Measurements from ENCODE around the gene ZDHHC24.
"Not testable (repeated sequence)": the region's sequence is repeated elsewhere in the genome, so short reads cannot be mapped to it uniquely, and the experiment has no call there.

ZDHHC24 gene, protein sequence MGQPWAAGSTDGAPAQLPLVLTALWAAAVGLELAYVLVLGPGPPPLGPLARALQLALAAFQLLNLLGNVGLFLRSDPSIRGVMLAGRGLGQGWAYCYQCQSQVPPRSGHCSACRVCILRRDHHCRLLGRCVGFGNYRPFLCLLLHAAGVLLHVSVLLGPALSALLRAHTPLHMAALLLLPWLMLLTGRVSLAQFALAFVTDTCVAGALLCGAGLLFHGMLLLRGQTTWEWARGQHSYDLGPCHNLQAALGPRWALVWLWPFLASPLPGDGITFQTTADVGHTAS

DNA sequence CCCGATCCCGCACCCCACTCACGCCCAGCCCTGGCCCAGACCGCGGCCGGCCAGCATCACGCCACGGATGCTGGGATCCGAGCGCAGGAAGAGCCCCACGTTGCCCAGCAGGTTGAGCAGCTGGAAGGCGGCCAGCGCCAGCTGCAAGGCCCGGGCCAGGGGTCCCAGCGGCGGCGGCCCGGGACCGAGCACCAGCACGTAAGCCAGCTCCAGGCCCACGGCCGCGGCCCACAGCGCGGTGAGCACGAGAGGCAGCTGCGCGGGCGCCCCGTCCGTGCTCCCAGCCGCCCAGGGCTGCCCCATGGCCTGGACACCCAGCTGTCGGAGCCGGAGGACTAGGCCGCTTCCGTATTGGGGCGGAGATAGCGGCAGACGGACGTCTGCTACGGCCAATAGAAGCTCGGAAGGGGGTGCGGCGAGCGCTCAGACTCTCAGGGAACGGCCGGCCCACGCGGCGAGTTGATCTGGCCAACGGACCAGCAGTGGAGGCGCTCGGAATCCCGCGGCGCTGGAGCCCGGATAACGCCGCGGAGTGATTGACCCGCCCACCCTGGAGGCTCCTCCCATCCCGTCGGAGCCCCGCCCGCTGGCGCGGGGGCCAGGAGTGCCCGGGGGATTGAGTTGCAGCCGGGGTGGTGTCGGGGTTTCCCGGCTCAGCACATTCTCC is at the start of gene ZDHHC24:
ZDHHC24 (minus strand) TSS at position 348 of the 667 bp plus-strand sequence; CDS start at position 303, 45 bp downstream.
- peak; percentile 93 for DNase-seq

DNA sequence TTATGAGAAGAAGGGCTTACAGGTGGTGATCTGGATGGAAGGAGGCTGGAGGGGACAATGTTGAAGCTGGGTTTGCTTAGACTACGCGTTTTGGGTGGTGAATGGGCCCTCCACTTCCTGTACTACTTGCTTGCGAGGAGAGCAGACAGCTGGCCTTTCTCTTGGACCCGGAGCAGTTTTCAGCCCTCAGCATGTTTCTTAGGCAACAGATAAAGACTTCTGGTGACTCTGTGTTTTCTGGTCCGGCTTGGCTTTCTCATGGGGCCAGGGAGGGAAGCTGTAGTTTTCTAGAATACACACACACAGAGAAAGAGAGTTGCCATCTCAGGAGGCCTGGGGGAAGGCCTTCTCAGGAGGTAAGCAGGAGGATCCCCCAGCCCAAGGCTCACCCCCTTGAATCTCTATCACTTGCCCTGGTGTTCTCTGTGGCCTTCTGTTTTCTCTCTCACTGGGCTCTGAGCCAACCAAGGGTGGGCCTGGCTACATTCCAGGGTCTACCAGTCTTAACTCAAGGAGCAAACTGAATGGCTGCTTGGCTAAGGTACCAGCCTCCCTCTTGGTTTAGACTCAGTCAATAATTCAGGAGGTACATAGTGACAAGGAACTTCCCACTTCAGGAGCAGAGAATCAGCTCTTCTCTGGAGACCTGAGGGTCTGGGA is 49.5 kb upstream of the ZDHHC24 start:
- DNase-seq, result no peak

DNA sequence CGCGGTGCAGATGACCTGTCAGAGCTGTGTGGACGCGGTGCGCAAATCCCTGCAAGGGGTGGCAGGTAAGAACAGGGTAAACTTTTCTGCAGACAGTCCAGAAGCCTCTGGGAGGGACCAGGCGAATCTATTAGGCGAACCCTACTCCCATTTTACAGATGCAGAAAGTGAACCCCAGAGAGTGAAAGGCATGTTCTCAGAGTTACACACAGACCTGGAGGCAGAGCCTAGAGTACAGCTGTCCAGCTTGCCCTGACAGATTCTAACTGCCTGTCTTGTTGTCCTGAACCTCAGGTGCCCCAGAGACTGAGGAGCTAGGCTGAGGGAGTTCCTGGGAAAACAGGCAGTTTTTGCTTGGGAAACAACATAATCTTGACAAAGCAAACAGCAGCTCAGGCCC is 47.8 kb upstream of the ZDHHC24 start:
- no peak for DNase-seq

DNA sequence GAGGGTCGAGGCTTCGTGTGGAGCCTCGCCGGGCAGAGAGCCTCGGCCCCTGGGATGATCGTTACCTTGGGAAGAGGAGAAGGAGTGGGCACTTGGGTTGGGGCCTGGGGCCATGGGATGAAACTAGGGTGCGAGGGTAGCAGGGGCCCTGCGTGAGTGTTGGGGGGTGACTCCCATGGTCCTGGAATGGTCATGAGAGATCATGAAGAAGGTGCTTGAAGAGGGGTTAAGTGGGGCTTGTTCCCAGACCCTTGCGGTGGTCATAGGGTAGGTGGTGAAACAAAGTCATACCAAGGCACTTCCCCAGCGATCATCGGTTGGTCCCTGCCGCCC is 47.4 kb upstream of the ZDHHC24 start:
- no peak for DNase-seq

DNA sequence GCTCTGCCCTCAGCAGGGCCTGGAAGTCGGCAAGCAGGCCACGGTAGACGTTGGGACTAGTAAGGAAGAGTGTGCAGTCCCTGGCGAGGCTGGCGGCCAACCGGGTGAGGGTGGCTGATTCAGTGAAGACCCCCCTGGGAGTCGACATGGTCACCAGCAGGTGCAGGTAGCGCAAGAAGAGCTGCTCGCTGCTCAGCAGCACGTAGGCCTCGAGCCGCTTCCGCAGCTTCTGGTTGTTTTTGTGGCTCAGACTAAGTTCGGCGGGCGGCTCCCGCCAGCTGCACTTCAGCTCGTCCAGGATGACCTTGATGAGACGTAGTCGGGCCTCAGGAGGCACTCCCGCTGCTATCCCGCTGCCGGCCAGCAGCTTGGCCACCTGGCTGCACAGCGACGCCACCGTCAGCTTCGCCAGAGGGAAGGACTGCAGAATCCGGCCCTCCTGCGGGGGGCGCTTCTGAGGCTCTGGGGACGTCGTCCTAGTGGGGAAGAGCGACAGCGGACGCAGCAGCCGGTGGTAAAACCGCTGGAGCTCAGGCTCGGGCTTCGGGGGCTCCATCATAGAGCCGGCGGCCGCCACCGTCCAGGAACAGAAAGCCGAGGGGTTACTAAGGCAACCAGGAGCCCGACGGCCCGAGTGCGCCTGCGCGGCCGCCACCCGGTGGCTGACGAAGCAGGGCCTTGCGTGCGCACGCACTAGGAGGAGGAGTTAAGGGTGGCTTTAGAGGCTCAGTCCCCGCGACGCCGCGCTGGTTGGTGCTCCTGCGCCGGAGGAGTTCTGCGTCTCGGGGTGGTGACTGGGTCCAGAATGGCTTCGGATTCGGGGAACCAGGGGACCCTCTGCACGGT is 46.8 kb upstream of the ZDHHC24 start, which contains the start of the genes CCDC87 and CCS:
CCDC87 (minus strand) TSS at position 607 of the 846 bp plus-strand sequence; CDS start at position 559, 48 bp downstream.
CCS (plus strand) TSS at position 729 of the 846 bp plus-strand sequence; CDS start at position 806, 77 bp downstream.
- peak; percentile 99 for DNase-seq

DNA sequence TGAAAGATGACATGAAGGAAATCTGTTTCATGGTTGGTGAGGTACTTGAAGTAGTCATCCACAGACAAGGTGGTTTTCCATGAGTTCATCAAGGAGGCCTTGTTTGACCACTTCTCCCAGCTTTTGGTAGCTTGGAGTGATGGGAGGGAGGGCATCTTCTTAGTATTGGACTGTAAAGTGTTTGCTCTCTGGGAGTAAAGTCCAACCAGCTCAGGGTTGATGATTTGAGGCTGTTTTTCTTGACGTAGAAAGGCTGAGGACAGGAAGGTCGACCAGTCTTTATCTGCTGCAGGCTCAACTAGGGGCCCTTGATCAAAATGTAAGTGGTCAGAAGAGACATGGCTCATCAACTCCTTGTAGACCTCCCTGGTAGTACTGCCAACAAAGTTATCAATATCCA is 45.3 kb upstream of the ZDHHC24 start:
- no peak for DNase-seq

DNA sequence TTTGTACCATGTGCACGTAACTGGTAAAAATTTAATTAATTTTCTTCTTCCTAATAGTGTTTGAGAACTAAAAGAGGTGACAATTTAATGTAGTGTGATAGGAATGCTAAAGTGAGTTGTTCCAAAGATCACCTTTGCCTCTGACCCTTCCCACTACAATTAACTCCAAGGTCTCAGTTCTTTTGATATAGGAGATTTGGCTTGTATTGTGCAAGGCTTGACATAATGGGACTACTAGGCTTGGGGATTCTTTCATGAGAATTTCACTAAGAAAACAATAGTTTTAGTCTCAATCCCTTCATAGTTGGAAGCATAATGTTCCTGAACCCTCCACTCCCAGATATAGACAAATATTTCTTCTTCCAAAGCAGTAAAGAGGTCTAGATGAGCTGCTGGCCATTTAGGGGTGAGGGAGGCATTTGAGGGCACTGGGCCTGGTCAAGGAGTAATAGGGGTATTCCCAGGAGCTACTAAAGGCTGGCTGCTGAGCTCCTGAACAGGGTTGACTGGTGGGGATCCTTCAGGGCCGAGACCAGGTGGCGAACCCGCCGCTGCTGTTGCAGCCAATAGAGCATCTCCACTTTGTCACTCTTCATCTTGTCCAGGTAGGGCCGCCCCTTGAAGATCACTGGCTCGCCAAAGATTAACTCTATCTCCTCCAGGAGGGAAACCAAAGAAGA is 44.3 kb upstream of the ZDHHC24 start:
- DNase-seq, result no peak

DNA sequence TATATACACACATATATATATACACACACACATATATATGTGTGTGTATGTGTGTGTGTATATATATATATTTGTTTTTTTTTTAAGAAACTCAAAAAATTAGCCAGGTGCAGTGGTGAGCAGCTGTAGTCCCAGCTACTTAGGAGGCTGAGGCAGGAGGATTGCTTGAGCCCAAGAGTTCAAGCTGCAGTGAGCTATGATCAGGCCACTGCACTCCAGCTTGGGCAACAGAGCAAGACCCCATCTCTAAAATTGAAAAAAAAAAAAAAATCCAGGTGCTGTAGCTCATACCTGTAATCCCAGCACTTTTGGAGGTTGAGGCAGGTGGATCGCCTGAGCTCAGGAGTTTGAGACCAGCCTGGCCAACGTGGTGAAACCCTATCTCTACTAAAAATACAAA is 43.5 kb upstream of the ZDHHC24 start:
- DNase-seq, result not testable (repeated sequence)

DNA sequence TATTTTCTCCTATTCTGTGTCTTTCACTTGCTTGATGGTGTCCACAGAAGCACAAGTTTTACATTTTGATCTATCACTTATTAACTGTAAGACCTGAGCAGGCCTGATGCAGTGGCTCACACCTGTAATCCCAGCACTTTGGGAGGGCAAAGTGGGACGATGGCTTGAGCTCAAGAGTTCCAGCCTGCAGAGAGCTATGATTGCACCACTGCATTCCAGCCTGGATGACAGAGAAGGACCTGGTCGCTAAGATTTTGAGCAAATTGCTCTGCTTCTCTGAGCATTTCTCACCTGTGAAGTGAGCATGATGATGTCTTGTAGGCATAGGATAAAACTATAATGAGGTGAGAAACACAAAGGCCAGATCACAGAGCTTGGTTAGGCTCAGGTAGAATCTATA is 40.3 kb upstream of the ZDHHC24 start:
- DNase-seq, result no peak

DNA sequence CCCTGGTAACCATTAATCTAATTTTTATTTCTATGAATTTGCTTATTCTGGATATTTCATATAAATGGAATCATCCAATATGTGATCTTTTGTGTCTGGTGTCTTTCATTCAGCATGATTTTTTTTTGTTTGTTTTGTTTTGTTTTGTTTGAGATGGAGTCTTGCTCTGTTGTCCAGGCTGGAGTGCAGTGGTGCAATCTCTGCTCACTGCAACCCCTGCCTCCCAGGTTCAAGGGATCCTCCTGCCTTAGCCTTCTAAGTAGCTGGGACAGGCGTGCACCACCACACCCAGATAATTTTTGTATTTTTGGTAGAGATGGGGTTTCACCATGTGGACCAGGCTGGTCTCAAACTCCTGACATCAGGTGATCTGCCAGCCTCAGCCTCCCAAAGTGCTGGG is 39.6 kb upstream of the ZDHHC24 start:
- DNase-seq, result not testable (repeated sequence)

DNA sequence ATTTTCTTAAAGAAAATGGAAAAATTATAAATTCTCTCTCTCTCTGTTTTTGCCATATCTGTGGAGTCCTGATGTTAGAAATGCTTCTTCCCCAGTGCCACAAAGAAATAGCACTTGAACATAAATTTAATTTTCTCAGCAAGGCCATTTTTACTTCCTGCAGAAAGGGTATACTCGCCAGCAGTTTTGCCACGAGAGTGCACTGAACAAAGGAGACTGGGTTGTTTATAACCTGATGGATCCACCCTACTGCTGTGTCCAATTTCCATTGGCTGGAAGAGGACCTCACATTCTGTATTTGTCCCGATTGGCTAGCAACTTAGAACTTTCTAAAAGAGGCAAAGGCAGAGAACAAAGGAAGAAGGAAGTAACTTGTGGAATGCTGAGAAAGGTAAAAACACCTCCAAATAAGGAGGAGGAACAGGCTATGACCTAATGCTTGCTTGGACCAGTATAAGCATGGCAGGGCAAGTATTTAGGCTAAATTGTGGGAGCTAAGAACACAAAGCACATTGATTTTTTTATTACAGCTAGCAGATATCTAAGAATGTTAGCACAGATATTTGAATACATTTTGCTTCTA is 36.8 kb upstream of the ZDHHC24 start:
- not testable (repeated sequence) for DNase-seq

DNA sequence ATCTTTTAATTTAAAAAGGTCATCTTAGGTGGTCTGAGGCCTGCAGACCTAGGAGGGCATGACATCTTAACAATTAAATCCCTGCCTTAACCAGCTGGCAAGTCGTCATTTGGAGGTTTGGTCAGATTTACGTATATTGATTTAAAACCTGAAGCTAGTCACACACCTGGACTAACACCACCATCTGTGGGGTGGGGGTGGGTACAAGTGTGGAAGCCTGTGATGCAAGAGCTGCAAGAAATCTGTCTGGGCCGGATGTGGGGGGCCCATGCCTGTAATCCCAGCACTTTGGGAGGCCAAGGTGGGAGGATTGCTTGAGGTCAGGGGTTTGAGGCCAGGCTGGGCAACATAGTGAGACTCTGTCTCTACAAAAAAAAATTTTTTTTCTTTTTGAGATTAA is 35.4 kb upstream of the ZDHHC24 start:
- no peak for DNase-seq

DNA sequence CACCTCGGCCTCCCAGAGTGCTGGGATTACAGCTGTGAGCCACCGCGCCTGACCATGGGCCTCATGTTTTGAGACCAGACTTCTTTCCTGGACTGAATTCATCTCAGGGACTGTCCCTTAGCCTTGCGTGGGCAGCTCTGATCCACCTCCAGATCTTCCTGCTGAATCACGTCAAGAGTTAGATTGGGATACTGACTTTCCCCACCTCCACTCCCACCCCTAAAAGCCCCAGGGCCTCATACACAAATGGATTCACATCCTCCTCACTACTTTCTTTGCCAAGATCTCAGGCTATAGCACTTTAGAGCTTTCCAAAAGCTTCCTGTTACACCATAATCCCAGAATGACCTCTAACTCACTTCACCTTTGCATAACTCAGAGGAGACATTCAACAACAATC is 35.0 kb upstream of the ZDHHC24 start:
- DNase-seq, result no peak

DNA sequence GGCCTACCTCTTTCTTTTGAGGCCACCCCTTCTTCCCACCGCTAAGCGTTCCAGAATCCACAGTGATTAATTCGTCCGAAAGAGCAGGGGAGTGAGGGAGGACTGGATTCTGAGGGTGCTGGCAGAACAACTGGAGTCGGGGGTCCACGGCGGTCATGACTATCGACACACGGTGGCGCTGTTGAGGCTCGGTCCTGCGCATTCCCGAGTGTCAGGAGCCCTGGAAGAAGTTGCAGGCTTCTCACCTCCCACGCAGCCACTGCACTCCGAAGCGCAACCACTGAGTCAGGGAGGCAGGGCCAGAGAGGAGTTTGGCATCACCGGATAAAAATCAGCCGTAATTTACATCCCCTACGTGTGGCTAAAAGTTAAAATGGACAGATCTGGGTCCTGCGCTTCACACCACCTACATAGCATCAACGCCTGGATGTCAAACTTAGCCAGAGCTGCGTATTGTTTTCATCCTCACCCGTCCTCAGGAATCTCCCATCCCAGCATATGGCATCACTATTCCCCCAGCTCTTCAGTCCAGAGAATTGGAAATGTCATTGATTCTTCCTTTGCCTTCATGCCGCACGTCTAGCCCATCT is 33.3 kb upstream of the ZDHHC24 start:
- peak; percentile 81 for DNase-seq

DNA sequence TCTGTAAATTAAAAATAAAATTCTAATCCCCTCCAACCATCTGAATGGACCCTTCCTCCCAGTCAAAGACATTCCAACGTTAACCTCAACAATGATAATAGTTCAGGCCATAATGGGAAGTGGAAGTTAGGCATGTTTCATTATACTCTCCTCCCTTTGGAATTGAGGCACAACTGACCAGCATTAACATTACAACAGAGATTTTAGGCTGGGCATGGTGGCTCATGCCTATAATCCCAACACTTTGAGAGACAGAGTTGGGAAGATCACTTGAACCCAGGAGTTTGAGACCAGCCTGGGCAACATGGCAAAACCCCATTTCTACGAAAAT is 25.0 kb upstream of the ZDHHC24 start:
- DNase-seq, result no peak

DNA sequence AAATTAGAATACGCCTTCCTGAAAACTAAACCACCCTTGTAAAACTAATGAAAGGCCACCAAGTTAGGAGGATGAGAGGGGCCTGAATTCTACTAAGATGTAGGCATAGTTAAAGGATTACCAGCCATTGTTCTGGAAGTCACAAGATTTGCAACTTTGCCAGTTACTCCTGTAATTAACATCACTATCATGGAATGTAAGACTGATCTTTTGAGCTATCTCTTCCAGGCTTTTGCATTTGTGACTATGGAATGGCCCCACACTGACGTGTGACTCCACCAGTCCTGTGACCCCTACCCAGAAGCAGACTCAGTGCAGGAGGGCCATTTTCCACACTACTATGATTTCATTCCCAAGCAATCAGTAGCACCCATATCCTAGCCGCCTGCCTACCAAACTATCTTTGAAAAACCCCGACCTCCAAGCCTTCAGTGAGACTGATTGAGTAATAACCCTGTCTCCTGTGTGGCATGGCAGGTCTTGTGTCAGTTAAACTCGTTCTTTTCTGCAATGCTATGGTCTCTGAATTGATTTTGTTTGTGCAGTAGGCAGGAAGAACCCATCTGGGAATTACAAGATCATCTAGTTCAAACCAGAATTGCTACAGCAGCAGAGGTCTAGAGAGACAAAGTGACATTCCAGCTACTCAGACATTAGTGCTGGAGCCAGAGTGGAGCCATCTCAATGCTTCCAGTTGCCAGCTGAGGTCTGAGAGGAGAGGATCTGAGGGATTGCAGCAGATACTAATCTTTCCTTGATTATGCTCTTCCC is 24.4 kb upstream of the ZDHHC24 start:
- DNase-seq, result no peak

DNA sequence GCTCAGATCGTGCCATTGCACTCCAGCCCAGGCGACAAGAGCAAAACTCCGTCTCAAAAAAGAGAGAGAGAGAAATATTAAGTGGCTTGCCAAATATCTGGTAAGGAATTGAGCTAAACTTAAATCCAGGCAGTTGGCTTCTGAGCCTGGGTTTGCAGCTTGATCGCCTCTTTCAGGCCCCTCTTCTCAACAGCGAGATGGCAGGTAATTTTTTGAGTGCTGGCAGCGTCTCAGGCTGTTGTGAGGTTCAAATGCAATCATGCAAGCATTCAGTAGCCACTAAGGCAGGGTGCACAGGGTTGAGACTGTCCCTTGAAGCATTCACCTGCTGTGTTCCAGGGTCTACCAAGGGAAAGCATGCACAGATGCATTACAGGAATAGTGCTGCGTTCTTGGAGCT is 23.2 kb upstream of the ZDHHC24 start:
- DNase-seq, result no peak

DNA sequence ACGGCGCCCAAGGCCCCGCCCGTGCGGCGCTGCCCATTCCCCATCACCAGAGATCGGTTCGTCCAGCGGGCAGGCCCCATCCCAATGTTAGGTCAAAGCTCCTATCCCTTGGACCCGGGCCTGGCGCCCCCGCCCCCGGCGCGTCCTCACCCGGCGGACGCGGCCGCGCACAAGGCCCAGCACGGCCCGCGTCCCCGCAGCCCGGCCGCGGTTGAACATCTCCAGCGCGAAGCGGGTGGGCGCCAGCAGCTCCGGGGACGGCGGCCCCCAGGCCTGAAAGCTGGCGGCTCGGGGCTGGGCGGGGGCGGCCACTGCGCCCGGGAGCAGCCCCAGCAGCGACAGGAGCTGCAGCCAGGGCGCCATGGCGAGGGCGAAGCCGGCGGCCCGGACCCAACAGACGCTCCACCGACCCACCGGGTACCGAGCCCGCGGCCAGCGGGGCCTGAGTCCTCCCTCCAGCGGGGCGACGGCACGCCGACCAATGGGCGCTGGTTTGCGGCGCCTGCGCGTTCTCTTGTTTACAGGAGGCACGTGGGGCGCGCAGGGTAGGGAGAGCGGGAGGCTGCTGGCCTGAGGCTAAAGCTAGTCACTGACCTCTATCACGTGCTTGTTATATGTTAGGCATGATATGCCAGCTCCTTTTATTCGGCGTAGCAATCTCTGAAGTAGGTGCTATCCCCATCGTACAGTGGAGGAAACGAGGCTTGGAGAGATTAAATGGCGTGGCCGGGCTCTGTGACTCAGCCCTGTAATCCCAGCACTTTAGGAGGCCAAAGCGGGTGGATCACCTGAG is 22.5 kb upstream of the ZDHHC24 start, which contains the start of gene CTSF:
CTSF (minus strand) TSS at position 483 of the 793 bp plus-strand sequence; CDS start at position 363, 120 bp downstream.
- peak; percentile 74 for DNase-seq

DNA sequence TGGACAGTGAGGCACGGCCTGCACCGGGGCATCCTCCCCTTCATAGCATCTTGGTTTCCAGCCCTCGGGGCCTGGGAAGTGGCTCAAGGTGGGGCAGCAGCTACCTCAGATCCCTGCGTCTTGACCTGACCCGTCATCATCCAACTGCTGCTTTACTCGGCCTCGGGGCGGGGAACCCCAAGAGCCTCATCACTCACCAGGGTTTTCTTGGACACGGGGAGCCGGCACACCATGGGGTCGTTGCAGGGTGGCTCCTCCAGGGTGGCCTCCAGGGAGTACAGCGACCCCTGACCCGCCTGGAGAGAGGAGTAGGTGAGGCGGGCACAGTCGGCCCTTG is 21.9 kb upstream of the ZDHHC24 start:
- DNase-seq, result no peak

DNA sequence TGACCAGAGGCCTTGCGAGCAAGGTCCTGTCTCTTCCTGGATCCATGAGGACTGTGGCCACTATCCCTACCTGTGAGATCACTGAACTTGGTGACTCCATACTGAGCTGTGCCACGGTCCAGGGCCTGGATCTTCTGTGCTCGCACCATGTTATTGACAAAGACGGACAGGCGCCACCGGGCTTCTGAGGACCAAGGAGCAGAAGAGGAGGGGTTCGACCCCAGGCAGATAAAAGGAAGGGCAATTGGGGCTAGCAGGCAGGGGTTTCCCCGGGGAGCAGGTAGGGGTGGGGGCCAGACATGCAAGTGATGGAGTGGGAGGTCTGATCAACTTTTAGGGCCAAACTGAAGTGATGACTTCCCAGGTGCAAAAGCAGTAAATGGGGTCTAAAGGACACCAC is 20.4 kb upstream of the ZDHHC24 start:
- no peak for DNase-seq

Measured in activated naive CD4-positive, alpha-beta T cell treated with Interleukin-2 at 50 U/mL for 16 hours (primary cell).